NK-92 treated with Interleukin-12 subunit alpha and Interleukin-12 subunit beta, amount 100 ng/mL, for 24 hours (cell line): ENCODE results near the gene CHD6.

Experiments used
- DNase-seq: peaks from one replicate; lab custom pipeline; 2025; lab: John Stamatoyannopoulos, UW

Gene CHD6

GRCh38 chr20:41587523-41587922 lies 30.7 kb downstream of the CHD6 start:
- no peak for DNase-seq

DNA sequence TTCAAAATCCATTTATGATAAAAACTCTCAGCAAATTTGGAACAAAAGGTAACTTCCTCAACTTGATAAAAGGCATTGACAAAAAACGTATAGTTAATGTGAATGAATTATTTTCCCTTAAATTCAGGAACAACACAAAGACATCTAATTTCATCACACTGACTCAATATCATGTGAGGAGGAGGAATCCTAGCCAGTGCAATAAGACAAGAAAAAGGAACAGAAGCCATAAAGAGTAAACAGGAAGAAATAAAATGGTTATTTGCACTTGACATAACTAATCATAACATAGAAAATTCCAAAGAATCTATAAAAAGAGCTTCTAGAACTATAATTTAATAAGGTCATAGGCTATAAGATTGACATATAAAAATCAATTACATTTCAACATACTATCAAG lies 31.4 kb downstream of the CHD6 start:
- DNase-seq, result no peak

- no peak for DNase-seq
Measured at GRCh38 chr20:41580350-41580749, 37.8 kb downstream of the CHD6 start.

GRCh38 chr20:41577129-41578009 lies 40.8 kb downstream of the CHD6 start:
- DNase-seq, result no peak

GRCh38 chr20:41575412-41575811 lies 42.8 kb downstream of the CHD6 start:
- DNase-seq, result no peak

DNA sequence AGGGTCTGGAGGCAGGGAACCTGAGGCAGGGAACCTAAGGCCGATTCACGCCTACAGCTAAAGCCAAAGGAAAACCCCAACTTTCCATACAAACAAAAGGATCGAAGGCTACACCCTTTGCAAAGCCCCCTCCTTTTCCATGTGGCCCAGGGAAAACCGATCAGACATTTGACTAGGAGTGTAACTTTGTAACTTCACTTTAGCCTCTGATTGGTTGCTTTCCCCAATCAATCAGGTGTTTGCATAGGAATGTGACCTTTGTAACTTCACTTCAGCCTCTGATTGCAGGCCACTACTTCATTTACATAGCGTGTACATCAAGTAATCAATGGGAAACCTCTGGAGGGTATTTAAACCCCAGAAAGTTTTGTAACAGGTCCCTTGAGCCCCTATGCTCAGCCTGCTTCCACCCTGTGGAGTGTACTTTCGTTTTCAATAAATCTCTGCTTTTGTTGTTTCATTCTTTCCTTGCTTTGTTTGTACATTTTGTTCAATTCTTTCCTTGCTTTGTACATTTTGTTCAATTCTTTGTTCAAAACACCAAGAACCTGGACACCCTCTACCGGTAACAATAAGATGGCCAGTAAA lies 43.3 kb downstream of the CHD6 start:
- DNase-seq, result no peak

GRCh38 chr20:41573955-41574354 lies 44.2 kb downstream of the CHD6 start:
- no peak for DNase-seq

DNA sequence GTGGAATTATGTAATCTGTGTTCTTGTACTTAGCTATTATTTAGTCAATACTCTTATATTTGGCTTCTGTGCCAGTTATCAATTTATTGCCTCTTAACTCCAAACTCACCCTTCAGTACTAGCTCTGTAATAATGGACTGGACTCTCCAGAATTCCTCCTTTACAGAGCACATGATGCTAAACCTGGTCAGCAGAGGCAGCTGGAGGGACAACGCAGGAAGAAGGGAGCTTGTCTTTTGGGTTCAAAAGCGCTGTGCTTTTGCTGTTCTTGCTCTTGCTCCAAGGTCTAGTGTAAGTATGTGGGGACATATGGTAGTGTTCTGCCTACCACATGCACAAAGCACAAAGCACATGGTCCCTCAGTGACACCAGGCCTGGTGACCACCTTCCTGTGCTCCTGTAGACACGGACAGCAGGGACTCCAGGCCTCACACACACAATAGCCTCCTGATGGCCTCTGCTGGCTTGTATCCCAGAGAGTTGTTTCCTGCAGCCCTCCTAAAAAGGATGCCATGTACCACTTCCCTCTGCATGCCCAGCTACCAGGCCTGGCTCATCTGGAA lies 46.1 kb downstream of the CHD6 start:
- no peak for DNase-seq

DNA sequence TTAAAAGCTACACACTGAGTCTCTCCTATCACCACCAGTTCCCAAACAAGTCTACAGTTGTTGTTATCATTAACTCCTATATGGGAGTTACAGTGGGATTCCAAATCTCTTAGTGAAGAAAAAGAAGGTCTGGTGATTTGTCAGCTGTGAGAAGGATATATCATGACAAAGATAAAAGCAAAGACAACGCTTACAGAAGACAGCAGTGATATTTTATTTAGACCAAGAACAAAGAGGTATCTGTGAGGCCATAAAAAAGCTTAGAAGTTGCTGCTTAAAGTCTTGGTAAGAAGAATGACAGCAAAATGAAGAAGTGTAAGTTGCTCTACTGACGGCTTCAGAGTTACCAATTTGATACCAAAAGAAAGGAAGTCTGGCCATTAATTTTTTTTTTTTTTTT lies 47.2 kb downstream of the CHD6 start:
- no peak for DNase-seq

DNA sequence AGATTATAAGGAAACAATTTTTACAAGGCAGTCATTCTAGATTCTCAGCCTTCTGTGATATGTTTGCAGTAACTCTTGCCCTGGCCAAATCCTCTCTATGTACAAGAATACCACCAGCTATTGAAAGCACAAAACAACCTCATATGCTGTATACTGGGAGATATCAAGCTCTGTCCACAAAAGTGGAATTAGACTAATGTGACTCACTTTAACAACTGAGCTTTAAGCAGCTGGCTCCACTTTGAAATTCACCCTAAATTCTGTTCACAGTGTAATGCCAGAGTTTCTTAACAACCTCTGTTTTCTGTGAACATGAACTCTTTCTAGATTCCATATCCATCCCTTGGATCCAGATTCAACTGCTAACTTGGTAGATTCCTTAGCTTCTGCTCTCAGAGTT lies 47.6 kb downstream of the CHD6 start:
- no peak for DNase-seq

- DNase-seq, result no peak
Measured at GRCh38 chr20:41567615-41568014, 50.6 kb downstream of the CHD6 start.

DNA sequence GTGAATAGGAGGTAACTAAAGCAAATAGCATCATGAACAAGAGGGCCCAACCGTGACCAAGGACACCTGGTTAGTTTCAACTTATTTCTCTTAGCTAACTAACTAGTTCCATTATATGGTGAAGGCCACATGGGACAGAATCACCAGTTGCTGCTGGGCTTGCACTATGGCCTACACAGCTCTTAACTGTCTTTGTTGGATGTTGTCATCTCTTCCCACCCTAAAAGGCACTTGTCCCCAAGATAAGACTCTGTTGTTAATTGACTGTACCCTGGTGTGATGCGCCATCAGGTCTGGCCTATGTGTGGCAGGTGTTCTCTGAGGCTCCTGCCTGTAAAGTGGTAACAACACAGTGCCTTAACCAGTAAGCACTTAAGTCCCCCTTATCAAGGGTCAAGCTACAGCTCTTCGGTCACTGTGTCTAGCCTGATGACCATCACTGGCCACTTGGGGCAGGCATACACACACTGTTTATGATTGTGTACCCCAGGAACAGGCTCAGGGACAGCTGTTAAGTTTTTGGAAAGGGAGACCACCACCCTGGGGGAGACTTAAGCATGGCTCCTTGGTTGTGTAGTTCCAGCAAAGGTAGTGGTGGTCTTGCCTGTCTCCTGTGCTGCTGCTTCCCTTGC lies 51.2 kb downstream of the CHD6 start:
- no peak for DNase-seq

DNA sequence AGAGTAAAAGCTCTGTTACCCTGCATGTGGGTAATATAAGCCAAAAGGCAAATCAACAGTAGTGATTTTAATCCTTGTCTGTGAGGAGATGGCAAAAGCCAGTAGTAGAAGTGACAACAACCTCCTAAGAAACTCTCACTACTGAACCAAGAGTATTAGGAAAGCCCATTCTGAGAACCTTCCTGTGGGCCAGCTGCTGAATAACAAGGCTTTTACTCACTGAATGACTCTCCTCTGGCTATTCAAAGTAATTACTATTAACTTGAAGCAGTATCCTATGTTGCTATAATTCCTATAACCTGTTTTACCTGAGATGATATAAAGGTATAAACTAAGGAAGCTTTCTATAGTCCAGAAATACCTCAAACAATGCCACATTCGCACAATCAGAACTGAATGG lies 55.1 kb downstream of the CHD6 start:
- no peak for DNase-seq

DNA sequence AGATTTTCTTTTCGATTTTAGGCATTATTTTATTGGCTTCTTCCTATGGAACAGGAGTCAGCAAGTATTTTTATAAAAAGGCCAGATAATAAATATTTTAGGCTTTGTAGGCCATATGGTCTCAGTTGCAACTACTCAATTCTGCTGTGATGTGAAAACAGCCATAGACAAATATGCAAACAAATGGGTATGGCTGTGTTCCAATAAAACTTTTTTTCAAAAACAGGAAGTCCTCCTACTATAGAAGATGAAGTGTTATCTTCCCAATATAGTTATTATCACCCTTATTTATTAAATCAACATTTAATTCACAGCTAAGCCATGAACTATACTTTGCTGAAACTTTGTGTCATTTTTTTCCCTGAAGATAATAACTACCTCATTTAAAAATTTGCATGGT lies 57.2 kb downstream of the CHD6 start:
- no peak for DNase-seq

DNA sequence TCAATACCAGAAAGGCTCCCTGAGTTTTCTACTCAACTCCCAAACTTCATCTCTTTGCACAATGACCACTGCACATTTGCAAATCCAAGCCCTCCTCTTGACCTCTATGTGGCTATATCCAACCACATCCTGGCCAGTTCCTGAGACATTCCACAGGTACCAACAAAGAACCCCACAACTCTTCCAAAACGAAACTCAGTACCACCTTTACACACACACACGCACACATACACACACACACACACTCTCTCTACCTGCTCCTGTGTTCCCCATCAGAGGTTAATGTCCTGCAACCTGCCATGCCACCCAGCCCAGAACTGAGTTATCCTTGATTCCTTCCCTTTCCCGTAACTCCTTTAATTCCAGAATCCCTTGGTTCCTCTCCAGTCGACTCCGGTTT lies 58.5 kb downstream of the CHD6 start:
- DNase-seq, result no peak

GRCh38 chr20:41553142-41553879 lies 64.9 kb downstream of the CHD6 start:
- no peak for DNase-seq

DNA sequence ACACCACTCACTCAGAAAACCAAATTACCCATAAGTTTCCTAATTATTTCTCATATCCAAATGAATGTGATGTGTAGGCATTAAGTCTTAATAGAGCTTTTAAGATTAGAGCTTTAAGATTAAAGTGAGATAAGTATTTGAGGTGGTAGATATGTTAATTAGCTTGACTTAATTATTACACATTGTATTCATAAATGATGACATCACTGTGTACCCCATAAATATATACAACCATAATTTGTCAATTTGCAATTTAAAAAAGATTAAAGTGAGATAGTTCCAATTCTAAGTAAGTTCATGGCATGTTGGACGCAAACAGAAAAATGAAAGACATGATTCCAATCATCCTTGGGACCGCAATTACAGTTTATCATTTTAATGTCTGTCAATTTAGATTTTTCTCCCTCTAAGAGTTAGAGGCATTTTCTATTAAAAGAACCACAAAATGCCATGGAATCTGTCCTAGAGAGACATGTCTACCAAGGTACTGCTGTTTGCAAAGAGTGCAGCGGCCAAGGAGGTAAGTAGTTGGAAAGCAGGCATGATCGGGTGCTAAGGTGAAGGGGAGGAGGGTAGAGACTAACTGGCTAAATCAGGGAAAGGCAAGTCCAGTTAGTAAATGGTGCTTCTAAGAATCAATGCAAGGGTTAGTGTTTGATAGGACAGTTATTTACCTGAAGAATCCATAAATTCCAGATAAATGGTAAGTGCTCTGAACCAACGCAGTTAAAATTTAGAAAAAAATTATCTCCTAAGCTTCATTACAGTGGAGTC lies 65.7 kb downstream of the CHD6 start:
- DNase-seq, result no peak

DNA sequence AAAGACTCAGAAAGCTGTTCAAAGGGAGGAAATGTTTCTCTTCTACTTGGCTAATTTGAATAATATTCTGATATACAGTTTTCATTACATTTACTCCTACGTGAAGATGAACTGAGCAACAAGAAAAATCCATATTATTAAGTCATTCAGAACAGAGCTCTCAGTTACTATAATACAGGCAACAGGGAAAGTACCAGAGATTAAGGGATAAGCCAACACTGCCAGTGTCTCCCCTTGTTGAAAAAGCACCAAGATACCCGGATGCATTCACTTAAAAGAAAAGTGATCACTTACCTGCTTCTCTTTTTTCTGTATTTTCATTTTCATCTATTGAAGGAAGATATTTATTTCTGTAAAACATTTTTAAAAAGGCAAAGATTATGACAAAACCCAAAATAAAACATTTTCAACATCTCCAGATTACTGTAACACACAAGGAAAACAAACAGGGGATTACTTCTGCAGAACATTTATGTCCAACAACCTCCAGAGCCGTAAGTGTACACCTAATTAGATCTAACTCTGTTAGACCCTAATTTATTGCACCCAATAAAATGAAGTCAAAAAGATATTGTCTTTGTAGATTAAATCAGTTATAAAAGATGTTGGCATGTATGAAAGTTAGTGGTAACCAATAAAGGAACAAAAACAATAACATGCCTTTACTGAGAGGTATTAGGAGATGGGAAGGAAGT lies 67.0 kb downstream of the CHD6 start:
- DNase-seq, result no peak

DNA sequence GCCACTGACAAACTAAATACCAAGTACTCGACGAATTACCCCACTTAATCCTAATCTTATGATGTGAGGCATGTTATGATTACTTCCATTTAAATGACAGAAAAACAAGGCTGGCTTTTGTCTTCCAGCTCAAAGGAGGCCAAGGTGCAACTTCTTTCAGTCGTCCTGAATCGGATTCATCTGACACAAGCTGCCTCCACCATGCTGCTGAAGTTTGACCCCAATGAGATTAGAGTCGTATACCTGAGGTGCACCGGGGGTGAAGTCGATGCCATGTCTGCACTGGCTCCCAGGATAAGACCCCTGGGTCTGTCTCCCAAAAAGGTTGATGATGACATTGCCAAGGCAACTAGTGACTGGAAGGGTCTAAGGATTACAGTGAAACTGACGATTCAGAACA lies 71.0 kb downstream of the CHD6 start:
- no peak for DNase-seq

GRCh38 chr20:41546535-41546934 lies 71.6 kb downstream of the CHD6 start:
- no peak for DNase-seq

DNA sequence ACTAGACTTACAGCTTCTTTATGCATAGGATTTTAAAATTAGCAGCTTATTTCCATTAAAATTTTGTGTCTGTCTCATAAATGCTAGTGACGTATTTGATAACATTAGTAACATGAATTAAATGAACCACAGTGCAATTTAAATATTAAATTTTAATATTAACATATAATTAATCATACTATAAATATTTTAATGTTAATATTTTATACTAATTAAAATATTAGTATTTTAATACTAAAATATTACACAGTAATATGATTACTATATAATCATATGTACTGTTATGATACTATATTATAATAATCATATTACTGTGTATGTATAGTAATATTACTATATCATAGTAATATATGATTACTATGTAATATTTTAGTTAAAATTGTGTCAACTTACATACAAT lies 73.7 kb downstream of the CHD6 start:
- DNase-seq, result no peak
